Aorta (tissue), 5 donors: ENCODE measurements around the gene IL33. TPM values are rescaled to one million over a fixed set of nuclear protein-coding genes. Genes with fewer than 3 reads are reported as not detected.

Source experiments
- ATAC-seq: fragments of 200-7000 bp; cut with Tn5 transposase; one replicate; pipeline ENCODE4 v1.9.1; 2022; ENCODE audit warnings: moderate library complexity; ENCODE audit not compliant: low FRiP score
- DNase-seq, 2 donors: peaks; one replicate each; pipeline ENCODE4 v3.0.0-alpha.2; 2020
- H3K27ac ChIP-seq, 2 donors: one replicate each; pipeline ENCODE4 v1.5.1; 2013; ENCODE audit warnings: low read length in 2 of 2, mild to moderate bottlenecking in 2 of 2, moderate library complexity in 2 of 2, control low read depth in 1 of 2, inconsistent platforms in 1 of 2, low read depth in 1 of 2
- H3K27me3 ChIP-seq, 2 donors: one replicate each; pipeline ENCODE4 v1.6.1; 2013; ENCODE audit warnings: control low read depth in 1 of 2, low read length in 1 of 2, mild to moderate bottlenecking in 1 of 2, moderate library complexity in 1 of 2; ENCODE audit not compliant: insufficient read depth in 2 of 2, control insufficient read depth in 1 of 2
- H3K36me3 ChIP-seq, 2 donors: one replicate each; pipeline ENCODE4 v1.6.1; 2013; ENCODE audit warnings: control low read depth in 1 of 2, low read length in 1 of 2, mild to moderate bottlenecking in 1 of 2; ENCODE audit not compliant: insufficient read depth in 2 of 2, control insufficient read depth in 1 of 2
- H3K4me1 ChIP-seq, 2 donors: one replicate each; pipeline ENCODE4 v1.6.1; 2013; ENCODE audit warnings: low read length in 2 of 2, control low read depth in 1 of 2, mild to moderate bottlenecking in 1 of 2, moderate library complexity in 1 of 2; ENCODE audit not compliant: insufficient read depth in 2 of 2, control insufficient read depth in 1 of 2
- H3K4me3 ChIP-seq, 2 donors: one replicate each; pipeline ENCODE4 v1.5.1; 2013; ENCODE audit warnings: low read length in 2 of 2, control low read depth in 1 of 2, mild to moderate bottlenecking in 1 of 2
- H3K9me3 ChIP-seq: one replicate; pipeline ENCODE4 v1.6.1; 2013; ENCODE audit warnings: mild to moderate bottlenecking, low read length; ENCODE audit not compliant: control insufficient read depth
- WGBS, 2 donors: extraction: QIAGEN DNeasy Blood & Tissue Kit; methylation state at CpG; one replicate each; pipeline ENCODE4 v1.1.7; 2013; 5-methylcytosine and 5-hydroxymethylcytosine counted together
- intact Hi-C, 2 donors: fragments of 100-400 bp; cut with DNase I; formaldehyde crosslinking; loops; one replicate each; pipeline versions ENCODE4 v1.14.2 to v1.15.0; 2022
- polyA plus RNA-seq, 2 donors: library from polyadenylated mRNA; stranded (reverse); fragments of 200-250 nt; gene quantifications; one replicate each; pipeline ENCODE4 v1.2.3, GENCODE V29; 2013
- total RNA-seq, 2 donors: library from RNA; stranded (reverse); fragmentation: NEBNext Ultra II Directional; extraction: Animal tissue kit (Norgen Biotek cat#: 25700); gene quantifications; one replicate each; pipeline ENCODE4 v1.2.1, GENCODE V29; 2021
- donor health status: healthy with polysubstance abuse.
- donor health status: Bipolar disorder and iron deficiency.
- donor health status: DM: no; HTN: no; CAD: no.
- donor health status: DM: no; HTN: no; CAD: no.
- donor health status: DM: yes; HTN: yes; CAD: no.

IL33 gene
- total and polyA plus RNA-seq, 4 donors: 53.0 to 178 (median 103) TPM

DNA sequence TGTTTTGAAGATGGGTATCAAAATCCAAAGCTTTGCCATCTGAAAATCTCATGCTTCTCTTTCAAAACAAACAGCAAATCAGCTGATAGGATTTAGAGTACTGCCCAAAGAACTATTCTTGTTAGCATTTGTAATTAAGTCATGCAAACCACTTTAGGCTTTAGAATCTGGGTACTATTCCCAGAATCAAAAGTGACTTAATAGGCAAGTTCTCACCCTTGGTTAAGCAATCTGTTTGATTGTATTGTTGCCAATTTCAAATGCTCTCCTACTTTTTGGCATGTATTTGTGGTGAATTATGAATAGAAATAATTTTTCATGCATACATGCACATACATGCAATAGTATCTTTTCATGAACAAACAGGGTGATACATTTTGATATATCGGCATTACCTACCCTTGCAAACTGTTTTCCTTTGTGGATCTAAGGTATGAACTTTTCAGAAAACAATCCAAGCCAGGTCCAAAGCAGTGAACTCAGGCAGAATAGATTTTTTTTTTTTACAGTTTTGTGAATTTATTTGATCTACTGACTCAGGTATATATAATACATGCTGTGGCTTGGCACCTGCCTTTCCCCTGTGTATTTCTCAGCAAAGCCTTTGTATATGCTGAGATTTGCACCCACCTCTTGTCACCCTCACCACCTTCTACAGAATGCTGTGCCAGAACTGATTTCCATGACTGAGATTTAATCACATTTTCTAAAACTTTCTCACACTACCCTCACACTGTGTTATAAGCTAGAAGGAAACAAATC lies 9.0 kb downstream of the IL33 start:
- Histone ChIP-seq H3K36me3 (no peaks in the 10 kb centered on the region), H3K27me3 (no peaks in the 10 kb centered on the region), H3K9me3 (no peaks in the 10 kb centered on the region), H3K27ac (peak overlapping the region in 1 of 2 donors; percentile 43), H3K4me3 (no peak overlapping the region), H3K4me1 (peaks cover 2 to 15% of the 10 kb centered on the region in 2 donors)
- DNase-seq: no peak
- ATAC-seq: peak; percentile 11
- intact Hi-C loops: no loop called here
- 47 to 59% methylated on average over 1 of the region's 1 CpG for WGBS, 2 donors

DNA sequence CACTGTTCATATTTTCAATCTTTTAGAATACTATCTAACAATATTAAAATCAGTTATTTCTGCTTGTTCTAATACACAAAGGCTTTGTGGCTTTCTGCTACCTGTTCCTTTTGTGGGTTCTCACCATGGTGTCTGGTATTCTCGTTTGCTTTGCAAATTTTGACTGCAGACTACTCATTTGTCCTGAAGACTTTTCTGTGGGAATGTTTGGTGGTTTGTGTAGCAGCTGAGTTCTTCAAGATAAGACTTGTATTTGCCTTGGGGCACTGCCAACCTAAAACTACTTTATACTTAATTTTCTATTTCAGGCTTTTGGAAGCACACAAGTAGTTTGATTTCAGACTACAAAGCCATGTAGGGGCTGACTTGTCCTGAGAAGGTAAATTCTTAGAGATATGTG lies 11.1 kb downstream of the IL33 start:
- intact Hi-C loops: no loop called here
- no peak overlapping the region for H3K4me3 ChIP-seq
- no peak for DNase-seq
- ATAC-seq: no peak
- peak overlapping the region in 1 of 2 donors; percentile 25 for H3K27ac ChIP-seq
- H3K27me3 ChIP-seq: no peaks in the 10 kb centered on the region
- H3K36me3 ChIP-seq: no peaks in the 10 kb centered on the region
- no peaks in the 10 kb centered on the region for H3K9me3 ChIP-seq
- WGBS, 2 donors: 0% methylated on average over 1 of the region's 1 CpG
- H3K4me1 ChIP-seq: peaks cover 2 to 21% of the 10 kb centered on the region in 2 donors

DNA sequence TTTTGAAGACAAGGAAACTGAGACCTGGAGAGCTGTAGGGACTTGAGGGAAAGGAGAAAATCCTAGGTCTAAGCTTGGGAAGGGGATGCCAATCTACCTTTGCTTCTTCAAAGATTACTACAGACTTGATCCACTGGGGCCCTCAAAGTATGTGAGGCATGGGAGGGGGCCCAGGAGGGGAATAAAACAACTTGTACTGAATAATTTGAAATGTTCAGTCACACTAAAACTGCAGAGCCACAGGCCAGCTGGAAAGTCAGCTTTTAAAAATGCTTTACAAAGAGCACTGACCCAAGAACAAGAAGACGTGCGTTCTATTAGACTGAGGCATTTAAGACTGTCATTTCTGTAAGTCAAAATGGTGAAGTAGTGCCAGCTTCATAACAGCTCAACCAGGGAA lies 13.6 kb downstream of the IL33 start:
- intact Hi-C loops: no loop called here
- peak; percentile 41 for ATAC-seq
- H3K4me3 ChIP-seq: no peak overlapping the region
- H3K36me3 ChIP-seq: no peaks in the 10 kb centered on the region
- H3K27me3 ChIP-seq: no peaks in the 10 kb centered on the region
- WGBS, 2 donors: 4 to 6% methylated on average over 2 of the region's 2 CpGs
- H3K27ac ChIP-seq: peak overlapping the region; percentile 38 to 82
- H3K4me1 ChIP-seq: peaks cover 2 to 21% of the 10 kb centered on the region in 2 donors
- H3K9me3 ChIP-seq: no peaks in the 10 kb centered on the region
- no peak for DNase-seq

DNA sequence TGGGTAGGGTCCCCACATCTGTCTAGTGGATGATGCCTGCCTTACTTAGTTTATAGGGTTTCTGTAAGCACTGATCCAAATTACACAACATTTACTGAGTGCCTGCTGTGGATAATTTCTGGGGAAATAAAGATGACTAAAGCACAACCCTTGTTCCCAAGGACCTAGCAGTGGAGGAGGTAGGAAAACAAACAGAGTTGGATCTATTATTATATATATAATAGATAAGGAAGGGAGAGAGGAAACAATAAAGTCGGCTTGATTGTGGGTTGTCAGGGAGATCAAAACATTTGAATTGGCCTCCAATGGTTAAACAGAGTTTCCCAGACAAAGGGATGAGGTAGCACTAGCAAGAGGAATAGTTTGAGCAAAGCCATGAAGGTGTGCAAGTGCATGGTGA lies 14.0 kb downstream of the IL33 start:
- peak overlapping the region in 1 of 2 donors; percentile 82 for H3K27ac ChIP-seq
- no peaks in the 10 kb centered on the region for H3K27me3 ChIP-seq
- ATAC-seq: peak; percentile 26

DNA sequence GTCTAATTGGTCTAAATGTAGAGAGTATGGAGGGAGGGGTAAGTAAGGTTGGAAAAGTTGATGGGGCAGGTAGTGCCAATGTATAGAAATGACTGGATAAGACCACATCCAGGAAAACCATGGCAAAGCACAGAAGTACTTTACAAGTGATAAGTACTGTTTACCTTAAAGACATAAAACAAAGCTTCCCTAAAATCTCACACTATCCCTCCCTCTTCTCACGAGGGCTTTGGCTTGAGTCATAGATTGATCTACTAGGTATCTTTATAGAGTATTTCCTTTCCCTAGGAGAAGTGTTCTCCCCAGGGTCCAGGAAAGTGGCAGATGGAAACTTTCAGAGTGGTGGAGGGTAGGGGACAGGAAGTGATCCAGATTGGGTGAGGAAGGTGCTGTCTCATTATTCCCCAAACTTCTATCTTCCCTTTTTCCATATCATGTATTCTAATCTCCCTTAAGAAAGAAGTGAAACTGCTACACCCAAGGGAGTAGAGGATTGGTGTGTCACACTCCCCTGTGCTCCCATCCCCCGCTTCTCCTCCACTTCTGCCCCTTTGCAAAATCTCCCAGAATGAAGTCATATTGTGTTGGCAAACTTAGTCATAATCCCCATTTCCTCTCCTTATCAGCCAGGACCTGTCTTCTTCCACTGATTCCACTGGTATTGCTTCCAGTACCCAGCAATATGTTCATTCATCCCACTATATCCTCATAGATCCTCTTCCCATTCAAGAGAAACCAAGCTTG lies 14.6 kb downstream of the IL33 start:
- no peaks in the 10 kb centered on the region for H3K36me3 ChIP-seq
- H3K27ac ChIP-seq: no peak overlapping the region
- 29 to 46% methylated on average over 2 of the region's 2 CpGs for WGBS, 2 donors
- no peak for ATAC-seq
- intact Hi-C loops: no loop called here
- no peaks in the 10 kb centered on the region for H3K9me3 ChIP-seq
- no peak overlapping the region for H3K4me3 ChIP-seq
- H3K4me1 ChIP-seq: peaks cover 4 to 21% of the 10 kb centered on the region in 2 donors
- DNase-seq: peak in 1 of 2 donors; percentile 49
- H3K27me3 ChIP-seq: no peaks in the 10 kb centered on the region

More for the DNA sequence above, 14.0 kb downstream of the IL33 start:
- peaks cover 4 to 21% of the 10 kb centered on the region in 2 donors for H3K4me1 ChIP-seq
- no peaks in the 10 kb centered on the region for H3K36me3 ChIP-seq
- intact Hi-C loops: no loop called here
- 1 to 8% methylated on average over 1 of the region's 1 CpG for WGBS, 2 donors
- H3K4me3 ChIP-seq: no peak overlapping the region
- H3K9me3 ChIP-seq: no peaks in the 10 kb centered on the region
- no peak for DNase-seq

DNA sequence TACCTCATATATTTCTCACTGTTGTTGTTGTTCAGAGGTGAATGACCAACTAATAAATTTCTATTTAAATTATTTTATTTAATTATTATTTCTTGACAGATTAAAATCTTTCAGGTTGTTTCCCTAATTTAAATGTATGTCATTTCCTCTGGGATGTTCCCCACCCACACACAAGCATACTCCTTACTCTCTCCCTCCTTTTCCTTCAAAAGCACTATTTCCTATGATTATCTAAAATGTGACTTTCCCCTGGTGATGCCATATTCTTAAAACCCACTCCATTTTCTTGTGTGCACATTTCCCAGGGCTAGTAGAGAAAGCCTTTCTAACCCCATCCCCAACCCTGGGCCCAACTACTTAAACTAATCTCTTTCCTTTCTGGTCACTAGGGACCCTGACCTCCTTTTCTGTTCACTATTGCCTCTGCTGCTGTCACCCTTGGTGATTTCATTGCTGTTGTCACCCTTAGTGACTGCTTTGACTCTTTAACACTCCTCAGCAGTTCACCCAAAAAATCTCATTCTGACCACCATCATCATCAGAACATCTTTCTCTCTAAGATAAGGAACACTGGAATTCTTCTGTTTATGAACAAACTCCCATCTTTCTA lies 16.8 kb downstream of the IL33 start:
- DNase-seq: no peak

DNA sequence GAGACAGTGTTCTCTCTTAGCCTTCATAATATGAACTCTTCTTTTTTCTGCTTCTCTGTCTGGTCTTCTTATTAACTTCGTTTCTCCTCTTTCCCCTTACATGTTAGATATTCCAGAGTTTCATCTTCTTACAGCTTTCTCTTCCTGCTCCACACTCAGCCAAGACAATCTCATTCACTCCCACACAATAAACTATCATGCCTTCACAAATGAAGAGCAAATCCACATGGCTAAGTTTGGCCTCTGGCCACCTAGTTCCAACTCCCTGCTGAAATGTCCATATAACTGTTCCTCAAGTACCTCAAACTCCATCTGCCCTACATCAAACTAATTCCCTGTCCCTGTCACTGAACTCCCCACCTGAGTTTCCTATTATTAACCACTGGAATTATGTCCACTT lies 18.4 kb downstream of the IL33 start:
- peaks cover 2 to 14% of the 10 kb centered on the region in 2 donors for H3K4me1 ChIP-seq
- 62 to 66% methylated on average over 1 of the region's 1 CpG for WGBS, 2 donors
- intact Hi-C loops: no loop called here

More for the DNA sequence above, 16.8 kb downstream of the IL33 start:
- Histone ChIP-seq H3K9me3 (no peaks in the 10 kb centered on the region), H3K27ac (no peak overlapping the region), H3K4me1 (peaks cover 2 to 17% of the 10 kb centered on the region in 2 donors), H3K27me3 (no peaks in the 10 kb centered on the region), H3K36me3 (no peaks in the 10 kb centered on the region), H3K4me3 (no peak overlapping the region)
- no peak for ATAC-seq
- intact Hi-C loops: no loop called here

DNA sequence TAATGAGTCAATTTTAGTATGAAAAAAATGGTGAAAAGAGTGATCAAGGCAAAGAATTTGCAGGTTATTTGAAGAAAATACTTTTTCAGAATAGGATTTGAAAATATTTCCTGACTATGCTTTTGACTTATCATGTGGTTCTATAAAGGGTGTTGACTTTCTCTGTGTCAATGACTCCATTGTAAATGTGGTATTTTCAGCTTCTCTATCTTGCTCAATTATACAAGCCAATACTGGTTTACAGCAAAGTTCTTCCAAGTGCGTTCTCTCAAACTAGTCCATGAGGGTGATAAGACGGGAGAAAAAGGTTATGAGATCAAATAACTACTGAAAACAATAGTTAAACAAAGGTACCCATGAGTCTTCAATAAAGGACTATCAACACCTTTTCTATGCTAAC lies 21.7 kb downstream of the IL33 start:
- H3K27ac ChIP-seq: no peak overlapping the region
- no peaks in the 10 kb centered on the region for H3K9me3 ChIP-seq
- ATAC-seq: no peak
- H3K27me3 ChIP-seq: peaks cover 0 to 1% of the 10 kb centered on the region in 2 donors
- intact Hi-C loops: no loop called here
- WGBS, 2 donors: 74 to 86% methylated on average over 2 of the region's 2 CpGs
- no peaks in the 10 kb centered on the region for H3K36me3 ChIP-seq
- H3K4me1 ChIP-seq: peaks cover 0 to 2% of the 10 kb centered on the region in 2 donors
- no peak overlapping the region for H3K4me3 ChIP-seq
- no peak for DNase-seq

More for the DNA sequence above, 18.4 kb downstream of the IL33 start:
- ATAC-seq (no peak), DNase-seq (no peak)
- Histone ChIP-seq H3K36me3 (no peaks in the 10 kb centered on the region), H3K27me3 (peaks cover 0 to 1% of the 10 kb centered on the region in 2 donors), H3K4me3 (no peak overlapping the region), H3K27ac (no peak overlapping the region), H3K9me3 (no peaks in the 10 kb centered on the region)
